HepG2 (cell line): Measurements from ENCODE around the gene TCF25. TPM values are rescaled to one million over a fixed set of nuclear protein-coding genes. Genes with fewer than 3 reads are reported as not detected.

Experiments
- AGO2 ChIP-seq: fragments of 200-400 bp; formaldehyde crosslinking; optimal IDR thresholded peaks from 2 replicates; pipeline ENCODE3; 2017; ENCODE audit warnings: mild to moderate bottlenecking, low read depth, low read length, moderate library complexity
- ATF5 ChIP-seq: sonication (generic); formaldehyde crosslinking; IDR thresholded peaks from 2 replicates; pipeline ENCODE4 v1.4.0; 2020; ENCODE audit warnings: mild to moderate bottlenecking, low read depth, missing genetic modification reagents
- BRD4 ChIP-seq: sonication (generic); formaldehyde crosslinking; IDR thresholded peaks from 2 replicates; pipeline ENCODE4 v1.4.0; 2020; ENCODE audit warnings: missing genetic modification reagents
- DBP ChIP-seq: sonication (generic); formaldehyde crosslinking; IDR thresholded peaks from 2 replicates; pipeline ENCODE4 v1.4.0; 2020; ENCODE audit warnings: missing genetic modification reagents; ENCODE audit errors: not compliant biosample characterization
- HIC2 ChIP-seq: sonication (generic); formaldehyde crosslinking; IDR thresholded peaks from 2 replicates; pipeline ENCODE4 v1.9.0; 2022; ENCODE audit warnings: low read depth, missing genetic modification reagents
- MED8 ChIP-seq: sonication (generic); formaldehyde crosslinking; IDR thresholded peaks from 2 replicates; pipeline ENCODE4 v1.8.1; 2023; ENCODE audit warnings: mild to moderate bottlenecking, missing genetic modification reagents; ENCODE audit not compliant: insufficient replicate concordance
- NR2F6 ChIP-seq, 2 experiments: IDR thresholded peaks; 2 replicates each; pipeline ENCODE4 v1.6.1; 2016; ENCODE audit warnings: antibody characterized with exemption in 1 of 2, mild to moderate bottlenecking in 1 of 2
- POLR2AphosphoS5 ChIP-seq: IDR thresholded peaks from 2 replicates; pipeline ENCODE4 v1.6.1; 2012; ENCODE audit warnings: low read depth, low read length
- RNF219 ChIP-seq: sonication (generic); formaldehyde crosslinking; IDR thresholded peaks from 2 replicates; pipeline ENCODE4 v1.5.0; 2020; ENCODE audit warnings: mild to moderate bottlenecking, missing genetic modification reagents
- THRA ChIP-seq: sonication (generic); formaldehyde crosslinking; IDR thresholded peaks from 2 replicates; pipeline ENCODE4 v1.4.0; 2020; ENCODE audit warnings: missing genetic modification reagents, borderline replicate concordance
- U2AF1 ChIP-seq: fragments of 200-400 bp; formaldehyde crosslinking; optimal IDR thresholded peaks from 2 replicates; pipeline ENCODE3; 2017; ENCODE audit warnings: mild to moderate bottlenecking, low read depth, low read length
- U2AF2 ChIP-seq: fragments of 200-400 bp; formaldehyde crosslinking; IDR thresholded peaks from 2 replicates; pipeline ENCODE4 v1.6.1; 2017; ENCODE audit warnings: low read depth, mild to moderate bottlenecking, low read length
- ZNF335 ChIP-seq: sonication (generic); formaldehyde crosslinking; IDR thresholded peaks from 2 replicates; pipeline ENCODE4 v1.4.0; 2020; ENCODE audit warnings: missing genetic modification reagents
- ZNF629 ChIP-seq: sonication (generic); formaldehyde crosslinking; conservative IDR thresholded peaks from 2 replicates; pipeline ENCODE4 v1.5.0; 2020; ENCODE audit warnings: missing genetic modification reagents
- ZNF768 ChIP-seq: sonication (generic); formaldehyde crosslinking; IDR thresholded peaks from 2 replicates; pipeline ENCODE4 v1.4.0; 2020; ENCODE audit warnings: missing genetic modification reagents
- ZSCAN30 ChIP-seq: sonication (generic); formaldehyde crosslinking; IDR thresholded peaks from 2 replicates; pipeline ENCODE4 v1.5.0; 2020; ENCODE audit warnings: mild to moderate bottlenecking, missing genetic modification reagents
- ZSCAN5A ChIP-seq: sonication (generic); formaldehyde crosslinking; IDR thresholded peaks from 2 replicates; pipeline ENCODE4 v1.8.0; 2022; ENCODE audit warnings: mild to moderate bottlenecking, missing genetic modification reagents, borderline replicate concordance
- polyA plus RNA-seq, 8 experiments: library from polyadenylated mRNA; depleted of rRNA in 3 of 8; stranded (reverse) in 7 of 8; unstranded in 1 of 8; fragments of >200 nt; fragmentation: Illumina TruSeq in 4 of 8; extraction: Trizol in 4 of 8; gene quantifications; 2 replicates each; pipeline versions ENCODE4 v1.2.1 to v1.2.3, GENCODE V29; 2011 to 2016; ENCODE audit warnings: low read depth in 4 of 8, missing spikeins in 1 of 8, mixed read lengths in 1 of 8; ENCODE audit not compliant: insufficient read depth in 1 of 8
- total RNA-seq, 5 experiments: library from RNA; depleted of rRNA; stranded (reverse); fragments of >200 nt; fragmentation: Illumina TruSeq; extraction: Trizol; gene quantifications; 2 replicates each; pipeline ENCODE4 v1.2.3, GENCODE V29; 2016; ENCODE audit warnings: low read depth in 1 of 5

The TCF25 gene
- total and polyA plus RNA-seq, 2 of the 13 experiments (the other 11 are each of a cell fraction or from before 2014, with no cell fraction given), result 138 to 206 TPM

GRCh38 chr16:89949121-89949742 lies 75.8 kb downstream of the TCF25 start (continued):
- no peak; the same call in 1 of the 2 replicates for TF ChIP-seq HIC2 (CRISPR knock-in tag)
- no peak for TF ChIP-seq NR2F6 (IDR thresholded peaks at IDR 0.05)
- no peak for TF ChIP-seq NR2F6 (CRISPR knock-in tag; IDR thresholded peaks at IDR 0.05)
- TF ChIP-seq ZSCAN5A (CRISPR knock-in tag), result no peak
- TF ChIP-seq DBP (CRISPR knock-in tag), result no peak
- no peak for TF ChIP-seq ZNF629
- peak; percentile 44; the same call in 1 of the 2 replicates for TF ChIP-seq ZNF768 (CRISPR knock-in tag)
- peak; percentile 68 for TF ChIP-seq BRD4
- TF ChIP-seq THRA (CRISPR knock-in tag), result no peak
- no peak for TF ChIP-seq ATF5 (CRISPR knock-in tag)
- TF ChIP-seq ZNF335 (CRISPR knock-in tag), result no peak
- TF ChIP-seq AGO2, result peak; percentile 54
- no peak for TF ChIP-seq U2AF2
- no peak for TF ChIP-seq U2AF1
- no peak for TF ChIP-seq MED8 (CRISPR knock-in tag)
- TF ChIP-seq ZSCAN30, result no peak
- TF ChIP-seq RNF219, result no peak
- TF ChIP-seq POLR2AphosphoS5, result no peak
